GM21360 (cell line): ENCODE data around the gene ATP11A.

ENCODE experiments used
- ATAC-seq: cut with Tn5 transposase; IDR thresholded peaks from one replicate; pipeline ENCODE4 v1.9.1; 2021; ENCODE audit warnings: mild to moderate bottlenecking, moderate library complexity; ENCODE audit not compliant: unreplicated experiment

Gene ATP11A

GRCh38 chr13:112689303-112690245, at the start of gene ATP11A:
Gene ATP11A, plus strand, starts transcription at chr13:112690038. Its CDS starts 379 bp downstream, at chr13:112690417.
- ATAC-seq, result peak; percentile 62

- ATAC-seq, result no peak
These were observed 48.3 kb upstream of the ATP11A start for GRCh38 chr13:112641456-112642089.

GRCh38 chr13:112642090-112642460, 47.8 kb upstream of the ATP11A start:
- ATAC-seq, result no peak

GRCh38 chr13:112643759-112644459, 45.9 kb upstream of the ATP11A start:
- ATAC-seq, result no peak

GRCh38 chr13:112645327-112645914, 44.4 kb upstream of the ATP11A start:
- ATAC-seq, result no peak

GRCh38 chr13:112647256-112647655, 42.6 kb upstream of the ATP11A start:
- ATAC-seq, result no peak

- ATAC-seq, result no peak
These were observed 41.7 kb upstream of the ATP11A start for GRCh38 chr13:112648101-112648500.

- ATAC-seq, result no peak
These were observed 40.7 kb upstream of the ATP11A start for GRCh38 chr13:112648966-112649690.

GRCh38 chr13:112651311-112651710, 38.5 kb upstream of the ATP11A start:
- ATAC-seq, result no peak

- ATAC-seq, result no peak
These were observed 37.9 kb upstream of the ATP11A start for GRCh38 chr13:112651750-112652511.

GRCh38 chr13:112652512-112653070, 37.2 kb upstream of the ATP11A start:
- ATAC-seq, result no peak

- no peak for ATAC-seq
These were observed 36.8 kb upstream of the ATP11A start for GRCh38 chr13:112653071-112653470.

- ATAC-seq, result no peak
These were observed 33.9 kb upstream of the ATP11A start for GRCh38 chr13:112655913-112656312.

- no peak for ATAC-seq
These were observed 31.9 kb upstream of the ATP11A start for GRCh38 chr13:112657850-112658445.

- no peak for ATAC-seq
These were observed 31.0 kb upstream of the ATP11A start for GRCh38 chr13:112658808-112659207.

GRCh38 chr13:112661291-112661690, 28.5 kb upstream of the ATP11A start:
- no peak for ATAC-seq

- no peak for ATAC-seq
These were observed 25.2 kb upstream of the ATP11A start for GRCh38 chr13:112664501-112665203.

- ATAC-seq, result no peak
These were observed 20.9 kb upstream of the ATP11A start for GRCh38 chr13:112668924-112669323.
